GM13976 (cell line): ENCODE data around the gene TMEM255B.

Experiments
- DNase-seq: peaks from one replicate; pipeline ENCODE4 v3.0.0; 2012; ENCODE audit warnings: low spot score
- in situ Hi-C: fragments of 300-500 bp; cut with MboI; formaldehyde crosslinking; loops from one replicate; pipeline ENCODE4 v1.12.0; 2022; ENCODE audit warnings: low sequenced_read_pairs, mixed read lengths, inconsistent platforms; ENCODE audit not compliant: unreplicated experiment
- TF ChIP-seq, protein P1 (sequence below): IDR thresholded peaks from 2 replicates; pipeline ENCODE4 v1.5.1; 2012; ENCODE audit warnings: borderline replicate concordance, mild to moderate bottlenecking; ENCODE audit not compliant: insufficient read depth; ENCODE audit errors: extremely low read depth, missing control alignments, control extremely low read depth

TMEM255B gene

DNA sequence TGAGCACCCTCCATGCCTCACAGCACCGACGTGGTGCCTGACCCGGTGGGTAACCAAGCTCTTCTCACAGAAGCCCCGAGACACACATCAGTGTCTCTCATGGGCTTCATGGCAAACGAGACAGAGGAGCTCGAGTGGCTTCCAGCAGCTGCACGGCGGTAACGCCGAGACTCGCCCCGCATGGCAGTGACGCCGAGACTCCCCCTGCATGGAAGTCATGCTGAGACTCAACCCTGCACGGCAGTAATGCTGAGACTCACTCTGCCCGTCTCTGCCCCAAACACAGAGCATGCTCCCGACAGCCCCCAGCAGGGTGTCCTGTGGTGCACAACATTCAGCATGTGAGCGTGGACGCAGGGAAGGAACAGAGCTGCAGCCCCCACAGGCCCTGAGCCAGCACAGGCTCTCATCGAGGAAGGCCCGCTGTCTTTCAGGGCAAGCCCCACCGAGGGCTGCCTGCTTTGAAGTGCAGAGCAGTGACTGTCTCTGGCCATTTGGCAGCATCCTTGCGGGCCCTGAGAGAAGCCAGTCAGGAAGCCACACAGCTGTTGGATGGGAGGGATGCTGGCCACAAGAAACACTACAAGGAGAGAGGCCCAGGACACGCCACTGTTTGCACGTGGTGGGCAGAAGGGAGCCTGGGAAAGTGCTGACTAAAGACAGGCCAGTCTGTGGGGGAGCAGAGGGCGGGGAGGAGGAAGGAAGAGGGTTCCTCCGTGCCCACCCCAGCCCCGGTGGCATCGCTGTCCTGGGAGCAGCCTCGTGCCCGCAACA lies 95.4 kb downstream of the TMEM255B start:
- in situ Hi-C loops, result no loop called here
- TF ChIP-seq, protein P1, sequence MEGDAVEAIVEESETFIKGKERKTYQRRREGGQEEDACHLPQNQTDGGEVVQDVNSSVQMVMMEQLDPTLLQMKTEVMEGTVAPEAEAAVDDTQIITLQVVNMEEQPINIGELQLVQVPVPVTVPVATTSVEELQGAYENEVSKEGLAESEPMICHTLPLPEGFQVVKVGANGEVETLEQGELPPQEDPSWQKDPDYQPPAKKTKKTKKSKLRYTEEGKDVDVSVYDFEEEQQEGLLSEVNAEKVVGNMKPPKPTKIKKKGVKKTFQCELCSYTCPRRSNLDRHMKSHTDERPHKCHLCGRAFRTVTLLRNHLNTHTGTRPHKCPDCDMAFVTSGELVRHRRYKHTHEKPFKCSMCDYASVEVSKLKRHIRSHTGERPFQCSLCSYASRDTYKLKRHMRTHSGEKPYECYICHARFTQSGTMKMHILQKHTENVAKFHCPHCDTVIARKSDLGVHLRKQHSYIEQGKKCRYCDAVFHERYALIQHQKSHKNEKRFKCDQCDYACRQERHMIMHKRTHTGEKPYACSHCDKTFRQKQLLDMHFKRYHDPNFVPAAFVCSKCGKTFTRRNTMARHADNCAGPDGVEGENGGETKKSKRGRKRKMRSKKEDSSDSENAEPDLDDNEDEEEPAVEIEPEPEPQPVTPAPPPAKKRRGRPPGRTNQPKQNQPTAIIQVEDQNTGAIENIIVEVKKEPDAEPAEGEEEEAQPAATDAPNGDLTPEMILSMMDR, result no peak
- no peak for DNase-seq

DNA sequence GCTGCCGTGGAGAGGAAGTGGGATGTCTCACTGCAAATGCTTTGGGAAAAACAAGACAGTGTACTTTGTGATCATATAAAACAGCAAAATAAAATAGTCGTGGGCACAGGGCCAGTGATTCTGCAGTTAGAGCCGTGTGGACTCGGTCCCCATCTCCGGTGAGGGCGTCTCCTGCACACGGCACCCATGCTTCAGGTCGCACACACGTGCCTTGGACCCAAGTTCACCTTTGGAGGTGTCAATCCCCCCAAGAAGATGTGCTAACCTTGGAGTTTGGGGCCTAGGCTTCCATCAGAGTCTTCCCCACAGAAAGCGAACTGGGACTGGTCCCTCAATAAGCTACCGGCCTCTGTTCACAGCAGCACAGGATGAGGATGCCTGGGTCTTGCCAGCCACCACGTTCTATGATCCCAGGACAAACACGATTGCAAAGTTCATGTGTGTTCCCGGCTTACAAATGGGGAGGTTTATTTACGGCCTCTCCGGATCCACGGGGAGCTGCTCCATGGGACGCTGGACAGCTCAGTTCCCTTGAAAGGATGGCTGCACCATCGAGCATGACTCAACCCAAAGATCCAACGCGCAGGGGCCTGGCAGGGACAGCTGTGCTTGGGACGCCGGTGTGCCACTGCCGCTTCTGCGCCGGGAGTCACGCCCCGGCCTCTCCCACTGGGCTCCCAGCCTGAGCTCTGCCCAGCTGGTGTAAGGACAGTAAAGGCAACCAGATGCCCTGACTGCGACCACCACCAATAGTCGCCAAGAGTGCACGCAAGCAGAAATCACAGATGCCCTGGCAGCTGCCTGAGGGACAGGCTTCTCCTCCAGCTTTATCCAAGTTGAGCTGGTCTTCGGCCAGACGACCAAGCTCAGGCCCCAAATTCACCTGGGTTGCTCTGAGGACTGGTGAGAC lies 96.2 kb downstream of the TMEM255B start:
- in situ Hi-C loops, result no loop called here
- TF ChIP-seq, protein P1, result no peak
- DNase-seq, result no peak

DNA sequence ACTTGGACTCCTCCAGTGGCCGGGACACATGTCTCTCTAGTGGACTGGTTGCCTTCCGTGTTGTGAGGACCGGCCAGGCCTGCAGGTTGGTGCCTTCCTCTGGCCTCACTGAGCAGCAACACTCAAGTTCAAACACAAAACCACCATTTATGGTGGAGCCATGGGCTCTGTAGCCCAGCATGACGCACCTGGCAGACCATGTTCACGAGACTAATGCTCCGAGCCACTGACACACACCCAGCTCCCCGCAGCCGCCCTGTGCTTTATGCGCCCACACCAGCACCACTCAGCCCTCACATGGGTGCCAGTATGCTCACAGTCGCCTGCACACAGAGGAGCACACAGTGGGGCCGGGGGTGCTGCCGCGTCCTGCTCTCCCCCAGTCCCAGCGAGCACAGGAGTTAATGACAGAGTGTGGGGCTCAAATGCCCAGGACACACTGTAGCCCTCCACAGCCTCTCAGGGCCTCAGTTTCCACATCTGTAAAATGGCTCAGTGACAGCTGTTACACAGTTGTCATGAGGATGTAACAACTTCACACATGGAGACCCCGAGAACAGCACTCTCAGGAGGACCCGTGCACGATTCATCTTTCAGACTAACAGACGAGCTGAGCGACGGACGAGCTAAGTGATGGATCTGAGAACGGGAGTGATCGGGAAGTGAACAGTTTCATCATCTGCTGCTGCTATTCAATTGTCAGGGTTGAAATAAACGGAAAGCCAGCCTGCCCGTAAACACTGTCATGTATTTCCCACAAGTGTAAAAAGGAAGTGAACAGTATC lies 97.1 kb downstream of the TMEM255B start:
- TF ChIP-seq, protein P1, result no peak
- no peak for DNase-seq
- in situ Hi-C loops, result no loop called here

DNA sequence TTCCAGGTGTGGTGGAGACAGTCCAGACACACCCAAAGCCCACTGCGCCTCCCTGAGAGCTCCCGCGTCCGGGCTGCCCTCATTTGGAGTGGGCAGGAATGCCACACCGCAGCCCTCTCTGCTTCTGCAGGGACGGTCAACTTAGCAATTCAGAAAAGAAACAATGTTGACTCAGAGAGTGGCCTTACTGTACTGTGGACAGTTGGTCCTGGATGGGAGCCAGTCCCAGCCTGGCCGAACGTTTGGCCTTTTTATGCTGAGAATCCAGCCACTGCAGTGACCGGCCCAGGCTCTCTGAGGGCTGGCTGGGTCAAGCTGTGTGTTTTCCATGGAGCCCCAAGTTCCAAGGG lies 97.7 kb downstream of the TMEM255B start:
- DNase-seq, result no peak

DNA sequence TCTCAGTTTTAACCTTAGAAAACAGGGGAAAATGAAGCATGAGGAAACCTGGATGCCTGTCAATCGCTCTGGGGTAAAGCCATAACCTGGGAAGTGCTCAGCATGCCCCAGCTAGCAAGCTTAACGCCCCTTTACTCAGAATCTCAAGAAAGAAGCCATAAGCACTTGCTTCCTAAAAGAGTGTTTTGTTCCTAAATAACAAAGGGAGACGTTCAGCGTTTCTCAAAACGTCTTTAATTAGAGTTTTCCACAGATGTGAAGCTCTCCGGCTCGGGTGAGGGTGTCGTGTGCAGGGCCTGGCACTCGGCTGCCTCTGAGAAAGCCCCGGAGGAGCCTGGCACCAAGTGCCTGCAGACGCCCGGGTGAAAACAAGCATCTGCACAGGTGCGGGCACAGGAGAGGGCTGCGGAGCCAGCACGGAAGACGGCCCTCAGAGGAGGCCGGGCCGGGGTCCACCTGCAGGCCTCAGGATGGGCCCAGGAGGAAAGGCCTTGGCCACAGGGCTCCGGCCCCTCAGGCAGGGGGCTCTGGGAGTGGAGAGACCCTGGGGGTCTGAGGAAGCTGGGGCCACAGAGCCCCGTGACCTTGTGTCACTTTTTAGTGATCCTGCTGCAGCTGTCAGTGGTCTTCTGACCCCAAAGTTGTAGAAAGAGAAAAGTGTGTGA lies 98.6 kb downstream of the TMEM255B start:
- DNase-seq, result no peak
- TF ChIP-seq, protein P1, result no peak
- in situ Hi-C loops, result no loop called here

More for the DNA sequence above, 97.7 kb downstream of the TMEM255B start:
- TF ChIP-seq, protein P1, result no peak
- in situ Hi-C loops, result no loop called here

DNA sequence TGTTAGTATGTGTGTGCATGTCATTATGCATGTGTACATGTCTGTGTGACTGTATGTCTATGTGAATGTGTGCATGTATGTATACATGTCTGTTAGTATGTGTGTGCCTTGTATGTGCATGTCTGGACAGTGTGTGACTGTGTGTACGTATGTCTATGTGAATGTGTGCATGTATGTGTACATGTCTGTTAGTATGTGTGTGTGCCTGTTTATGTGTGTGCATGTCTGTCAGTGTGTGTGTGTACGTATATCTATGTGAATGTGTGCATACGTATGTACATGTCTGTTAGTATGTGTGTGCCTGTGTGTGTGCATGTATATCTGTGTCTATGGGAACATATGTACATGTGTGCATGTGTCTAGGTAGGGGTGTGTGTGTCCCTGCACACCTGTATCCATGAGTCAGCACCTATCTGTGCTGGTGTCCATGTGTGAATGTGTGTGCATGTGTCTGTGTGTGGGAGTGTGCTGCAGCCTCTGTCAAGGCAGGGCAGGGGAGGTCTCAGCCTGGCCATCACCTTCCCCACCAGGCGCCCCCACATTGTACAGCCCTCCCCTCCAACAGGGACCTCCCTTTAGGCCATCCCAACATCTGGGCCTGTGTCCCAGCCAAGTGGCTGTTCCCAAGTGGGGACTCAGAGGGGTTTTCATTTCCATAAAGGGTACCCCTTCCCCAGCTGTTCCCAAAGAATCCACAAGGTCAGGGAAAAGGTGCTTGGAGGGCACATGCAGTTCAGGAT lies 100.5 kb downstream of the TMEM255B start:
- no peak for DNase-seq
- TF ChIP-seq, protein P1, result no peak
- in situ Hi-C loops, result no loop called here
